ENCODE data around the gene PSME3. TPM values are rescaled to one million over a fixed set of nuclear protein-coding genes. Genes with fewer than 3 reads are reported as not detected.
A peak's percentile ranks its signal among the peaks of the same experiment; 100 is the strongest.

PSME3 gene
- 10 to 100 TPM; 79.7 to 92.1 TPM for total RNA-seq
- polyA plus RNA-seq (ENCODE audit: insufficient read depth, low read depth, low replicate concordance), result 135 TPM
- long read RNA-seq, donor 1, transcript PSME3-210 (11 exons, 998 nt), result major isoform, 26 of 27 reads
- long read RNA-seq, donor 1, partial matches to known transcripts, result 0 of 27 reads
- long read RNA-seq, donor 1, other reads (novel, unspliced or antisense), result 0 of 27 reads
- long read RNA-seq, donor 2, transcript PSME3-210 (11 exons, 998 nt), result major isoform, 12 of 12 reads
- long read RNA-seq, donor 2, partial matches to known transcripts, result 0 of 12 reads
- long read RNA-seq, donor 2, other reads (novel, unspliced or antisense), result 0 of 12 reads

- no peaks in the 10 kb centered on the region for H3K36me3 ChIP-seq (ENCODE audit: low read depth, missing control alignments)
- peak; percentile 51 for TF ChIP-seq POLR2A (IDR thresholded peaks at IDR 0.05)
- no peak for TF ChIP-seq CTCF (IDR thresholded peaks at IDR 0.05)
- H3K4me3 ChIP-seq, result peak within 1 kb of the TSS; percentile 87 to 99
- no peaks in the 10 kb centered on the region for H3K9me3 ChIP-seq
- 0% methylated on average over 11 to 55 of the region's 71 CpGs for WGBS, 2 donors
- peak within 1 kb of the TSS; percentile 77 to 87 for H3K27ac ChIP-seq
- H3K27me3 ChIP-seq, result no peaks in the 10 kb centered on the region
- peaks cover 10% of the 10 kb centered on the region for H3K4me1 ChIP-seq
- intact Hi-C loops (cut with DNase I; ENCODE audit: low total_unique reads), result no loop called here
- DNase-seq, result peak; percentile 95
Measured at GRCh38 chr17:42832934-42833766, at the start of gene PSME3. TSS of gene PSME3 (plus strand) at chr17:42833397. CDS start at chr17:42833632, 235 bp downstream.

- WGBS, 2 donors, result 8 to 23% methylated on average over 22 of the region's 22 CpGs
- H3K4me1 ChIP-seq, result no peaks in the 10 kb centered on the region
Measured at GRCh38 chr17:42783791-42784138, 49.4 kb upstream of the PSME3 start.

GRCh38 chr17:42784409-42784808 is 48.8 kb upstream of the PSME3 start:
- DNase-seq, result no peak
- Histone ChIP-seq H3K27ac (no peak overlapping the region), H3K27me3 (no peaks in the 10 kb centered on the region), H3K4me1 (no peaks in the 10 kb centered on the region), H3K4me3 (no peak overlapping the region), H3K36me3 (ENCODE audit: low read depth, missing control alignments) (no peaks in the 10 kb centered on the region), H3K9me3 (no peaks in the 10 kb centered on the region)
- WGBS, 2 donors, result 16 to 23% methylated on average over 17 to 25 of the region's 25 CpGs
- TF ChIP-seq POLR2A (IDR thresholded peaks at IDR 0.05) (no peak), CTCF (IDR thresholded peaks at IDR 0.05) (no peak)
- intact Hi-C loops (cut with DNase I; ENCODE audit: low total_unique reads), result no loop called here

More at GRCh38 chr17:42783791-42784138, 49.4 kb upstream of the PSME3 start:
- intact Hi-C loops (cut with DNase I; ENCODE audit: low total_unique reads), result no loop called here
- Histone ChIP-seq H3K9me3 (no peaks in the 10 kb centered on the region), H3K27me3 (no peaks in the 10 kb centered on the region), H3K4me3 (no peak overlapping the region), H3K36me3 (ENCODE audit: low read depth, missing control alignments) (no peaks in the 10 kb centered on the region), H3K27ac (no peak overlapping the region)
- DNase-seq, result no peak
- TF ChIP-seq CTCF (IDR thresholded peaks at IDR 0.05) (no peak), POLR2A (IDR thresholded peaks at IDR 0.05) (no peak)

GRCh38 chr17:42784811-42785592 is 48.2 kb upstream of the PSME3 start:
- Histone ChIP-seq H3K4me1 (no peaks in the 10 kb centered on the region), H3K36me3 (ENCODE audit: low read depth, missing control alignments) (no peaks in the 10 kb centered on the region), H3K27me3 (no peaks in the 10 kb centered on the region), H3K4me3 (peak overlapping the region in 1 of 2 donors; percentile 11), H3K27ac (no peak overlapping the region), H3K9me3 (no peaks in the 10 kb centered on the region)
- intact Hi-C loops (cut with DNase I; ENCODE audit: low total_unique reads), result no loop called here
- WGBS, 2 donors, result 13 to 25% methylated on average over 23 to 44 of the region's 52 CpGs
- DNase-seq, result no peak
- TF ChIP-seq CTCF (IDR thresholded peaks at IDR 0.05), result no peak
- no peak for TF ChIP-seq POLR2A (IDR thresholded peaks at IDR 0.05)

Measured in testis (tissue), 5 donors.